IPS-NIHi11 (cell line): ENCODE data around the gene DUSP7.

Experiments used
- DNase-seq: peaks from one replicate; pipeline ENCODE4 v3.0.0; 2012; ENCODE audit warnings: mixed read lengths, low spot score

The DUSP7 gene

DNA sequence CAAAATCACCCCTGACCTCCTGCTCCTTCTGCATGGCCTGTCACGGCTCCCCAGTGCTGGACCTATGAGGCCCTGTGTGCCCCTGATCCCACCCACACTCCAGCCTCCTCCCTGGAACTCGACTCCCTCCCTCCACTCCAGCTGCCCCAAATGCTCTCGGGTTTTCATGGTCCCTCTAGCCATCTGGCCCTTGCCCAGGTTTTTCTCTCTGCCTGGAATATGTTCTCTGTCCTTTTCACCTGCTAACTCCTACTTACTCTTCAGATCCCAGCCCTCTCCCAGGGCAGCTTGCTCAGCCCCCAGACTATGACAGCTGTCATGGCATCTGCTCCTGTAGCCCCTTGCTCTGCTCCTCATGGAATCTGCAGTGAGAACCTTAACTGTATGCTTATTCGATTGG, 30.3 kb downstream of the DUSP7 start:
- DNase-seq: no peak

DNA sequence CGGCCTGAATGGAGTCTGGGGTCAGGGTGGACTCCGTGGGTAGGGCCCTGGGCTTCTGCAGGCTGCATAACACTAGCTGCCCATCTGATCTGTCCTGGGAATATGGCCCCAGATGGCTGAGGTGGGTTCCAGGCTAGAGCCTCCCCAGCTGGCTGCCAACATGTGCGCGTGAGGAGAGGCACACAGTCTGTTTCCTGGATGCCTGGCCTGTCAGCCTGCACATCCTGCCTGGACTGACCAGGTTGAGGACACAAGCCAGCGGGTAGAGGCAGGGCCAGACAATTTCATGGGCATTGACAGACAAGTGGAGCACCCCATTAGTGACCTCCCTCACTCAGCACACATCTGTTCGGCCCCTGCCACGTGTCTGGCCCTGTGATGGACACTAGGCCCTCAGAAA, 30.9 kb downstream of the DUSP7 start:
- no peak for DNase-seq

DNA sequence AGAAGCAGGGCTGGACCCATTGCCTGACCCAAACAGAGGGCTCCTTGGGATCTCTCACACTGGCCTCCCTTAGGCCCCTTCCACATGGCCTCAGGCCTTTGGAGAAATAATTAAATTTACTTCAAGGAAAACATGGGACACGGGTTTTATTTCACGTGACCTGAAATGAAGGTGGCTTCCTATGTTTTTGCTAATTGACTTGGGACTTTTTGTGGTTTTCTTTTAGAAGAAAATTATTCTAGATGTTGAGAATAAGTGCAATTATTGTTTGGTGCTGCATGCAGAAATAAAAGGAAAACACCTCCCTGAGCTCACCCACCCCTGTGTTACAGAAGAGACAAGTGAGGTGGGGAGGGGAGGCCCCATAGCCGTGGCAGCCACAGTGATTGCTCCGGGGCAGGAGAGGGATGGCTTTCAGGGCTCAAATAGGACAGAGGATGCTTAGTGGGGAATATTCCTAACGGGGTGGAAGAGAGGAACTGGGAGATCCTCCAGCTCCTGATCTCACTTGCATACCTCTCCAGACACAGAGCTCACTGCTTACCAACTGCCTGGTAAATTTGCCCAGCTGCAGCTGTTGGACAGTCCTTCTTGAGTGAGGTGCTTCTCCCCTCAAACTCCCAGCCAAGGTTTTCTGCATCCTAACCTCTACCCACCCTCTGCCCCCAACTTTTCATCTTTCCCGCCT, 31.5 kb downstream of the DUSP7 start:
- DNase-seq: no peak

DNA sequence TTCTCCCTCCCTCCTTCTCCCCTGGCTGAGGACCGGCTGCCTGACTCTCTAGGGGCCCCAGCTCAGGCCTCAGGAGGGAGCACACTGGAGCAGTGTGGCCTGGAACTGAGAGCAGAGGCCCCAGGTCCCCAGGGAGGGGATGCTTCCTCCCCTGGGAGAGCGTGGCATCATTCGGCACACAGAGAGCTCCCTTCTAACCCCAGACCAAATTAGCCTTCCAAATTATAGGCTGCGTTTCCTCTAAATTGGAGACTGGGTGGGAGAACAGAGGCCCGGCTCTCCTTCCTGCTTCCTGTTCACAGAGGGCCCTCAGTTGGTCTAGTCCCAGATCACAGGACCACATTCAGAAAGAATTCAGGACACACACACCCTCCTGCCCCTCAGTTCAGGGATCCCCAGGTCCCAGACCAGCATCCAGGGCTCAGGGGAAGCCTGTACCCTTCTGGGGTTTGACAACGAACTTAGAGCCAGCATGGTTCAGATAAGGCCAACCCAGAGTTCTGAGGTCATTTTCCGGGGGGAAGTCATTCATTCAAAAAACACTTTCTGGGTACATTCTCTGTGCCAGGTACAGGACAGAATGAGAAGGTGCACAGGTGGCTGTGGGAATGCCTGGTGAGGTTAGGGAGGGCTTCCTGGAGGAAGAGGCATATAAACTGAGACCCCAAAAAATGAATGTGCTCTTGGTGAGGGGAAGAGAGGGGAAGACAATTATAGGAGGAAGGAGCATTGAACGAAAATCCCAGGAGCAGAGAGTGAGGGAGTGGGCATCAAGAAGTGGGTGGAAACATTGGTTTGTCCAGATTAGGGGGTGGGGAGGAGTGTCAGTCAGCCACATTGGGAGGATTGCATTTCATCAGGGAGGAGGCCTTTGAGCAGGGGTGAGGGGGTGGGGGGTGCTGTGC, 32.3 kb downstream of the DUSP7 start:
- no peak for DNase-seq

DNA sequence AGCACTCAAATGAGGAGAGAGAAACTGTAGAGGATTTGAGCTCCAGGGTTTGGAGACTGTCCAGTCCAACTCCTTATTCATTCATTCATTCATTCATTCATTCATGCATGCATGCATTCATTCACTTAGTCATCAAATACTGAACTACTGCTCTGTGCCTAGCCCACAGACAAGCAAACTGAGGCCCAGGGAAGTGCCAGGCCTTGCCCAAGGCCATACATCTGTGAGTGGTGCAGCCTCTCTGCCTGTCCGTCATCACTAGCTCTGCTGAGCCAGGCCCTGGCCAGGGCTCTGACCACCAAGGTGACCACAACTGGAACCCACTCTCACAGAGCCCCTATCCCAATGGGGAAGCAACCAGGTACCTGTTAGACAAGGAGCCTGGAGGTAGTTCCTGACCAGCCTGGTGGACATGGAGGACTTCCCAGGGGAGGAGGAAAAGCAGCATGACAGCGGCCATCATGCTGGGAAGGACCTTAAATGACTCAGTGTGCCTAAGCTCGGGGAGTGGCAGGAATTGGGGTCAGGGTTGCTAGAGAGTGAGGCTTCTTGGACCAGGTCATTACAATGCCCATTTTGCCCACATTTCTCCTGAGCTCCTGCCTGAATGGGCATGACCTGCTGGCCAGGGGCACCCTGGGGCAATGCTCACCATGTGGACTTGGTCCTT, 33.1 kb downstream of the DUSP7 start:
- no peak for DNase-seq

DNA sequence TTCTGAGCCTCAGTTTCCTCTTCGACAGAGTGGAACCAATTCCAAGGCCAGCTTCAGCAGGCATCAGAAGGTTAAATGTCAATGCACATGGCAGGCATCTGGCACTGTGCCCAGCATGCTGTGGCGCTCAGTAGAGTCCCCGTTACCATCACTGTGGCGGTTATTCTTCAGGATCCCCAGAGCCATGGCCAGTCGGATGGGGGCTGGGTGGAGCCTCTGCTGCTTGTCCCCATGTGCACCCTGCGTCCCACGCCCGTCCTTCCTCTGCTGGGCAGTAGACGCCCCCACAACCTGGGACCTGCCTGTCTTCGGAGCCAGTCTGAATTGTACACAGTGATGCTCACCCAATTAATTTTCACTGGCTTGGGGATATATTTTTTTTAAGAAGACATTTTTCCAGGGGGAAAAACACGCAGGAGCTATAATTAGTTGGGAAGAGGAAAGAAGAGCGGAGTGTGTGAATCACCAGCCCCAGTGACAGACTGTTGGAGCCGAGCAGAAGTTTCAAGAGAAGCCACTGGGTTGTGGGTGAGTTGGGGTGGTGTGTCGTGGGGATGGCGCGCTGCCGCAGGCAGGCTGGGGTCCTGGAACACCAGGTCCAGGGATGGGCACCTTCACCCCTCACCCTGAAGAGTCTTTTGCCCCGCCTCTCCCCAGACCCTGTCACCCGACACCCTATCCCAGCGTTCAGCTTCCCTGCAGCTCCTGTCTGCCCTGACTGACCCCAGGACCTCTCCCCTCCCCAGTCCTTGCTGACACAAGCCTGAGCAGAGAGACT, 33.9 kb downstream of the DUSP7 start:
- peak; percentile 70 for DNase-seq

DNA sequence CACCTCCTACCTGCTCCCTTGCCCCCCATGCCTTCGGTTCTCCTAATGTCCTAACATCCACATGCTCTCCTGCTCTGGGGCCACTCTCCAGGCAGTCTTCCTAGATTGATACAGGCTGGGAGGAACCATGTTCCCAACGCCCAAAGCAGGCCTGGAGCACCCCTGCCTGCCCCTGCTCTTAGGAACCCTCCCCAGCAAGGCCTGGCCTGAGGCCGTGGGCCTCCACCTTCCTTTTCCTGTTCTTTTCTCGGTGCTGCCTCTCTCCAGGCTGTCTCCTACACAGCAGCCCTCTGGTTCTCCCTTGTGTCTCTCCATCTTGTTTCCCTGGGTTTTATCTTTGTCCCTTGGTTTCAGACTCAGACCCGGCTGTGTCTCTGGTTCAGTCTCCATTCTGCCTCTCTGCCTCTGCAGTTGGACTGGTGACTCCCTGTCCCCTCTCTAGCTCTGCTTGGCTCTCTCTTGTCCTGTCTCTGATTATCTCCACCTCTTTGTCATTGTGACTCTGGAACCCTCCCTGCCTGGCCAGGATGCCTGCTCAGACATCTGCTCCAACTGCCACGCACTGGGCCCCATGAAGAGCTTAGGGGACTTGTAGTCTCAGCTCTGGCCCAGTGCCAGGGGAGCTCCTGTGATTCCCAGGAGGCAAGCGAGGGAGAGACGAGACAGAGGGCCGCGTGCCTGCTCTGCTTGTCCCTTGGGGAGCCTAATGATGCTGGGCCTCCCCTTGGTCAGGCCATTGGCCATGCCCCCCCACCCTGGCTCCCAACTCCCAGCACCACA, 34.7 kb downstream of the DUSP7 start:
- no peak for DNase-seq

DNA sequence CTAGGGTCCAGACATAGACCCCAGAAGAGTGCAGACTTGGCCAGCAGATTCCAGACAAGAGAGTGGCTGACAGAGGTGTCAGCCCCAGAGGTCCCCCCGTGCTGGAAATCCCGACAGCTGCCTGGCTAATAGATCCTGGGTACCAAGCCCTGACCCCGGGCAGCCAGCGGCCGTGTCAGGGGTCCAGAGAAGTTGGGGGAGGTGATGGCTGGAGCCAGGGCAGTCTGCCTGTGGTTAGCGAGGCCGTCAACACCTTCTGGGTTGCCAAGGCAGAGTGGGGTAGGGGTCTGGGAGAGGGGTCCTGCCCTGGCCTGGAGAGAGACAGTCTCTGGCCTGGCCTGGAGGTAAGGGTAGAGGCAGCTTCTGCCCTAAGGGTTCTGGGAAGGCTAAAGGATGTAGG, 35.6 kb downstream of the DUSP7 start:
- no peak for DNase-seq

DNA sequence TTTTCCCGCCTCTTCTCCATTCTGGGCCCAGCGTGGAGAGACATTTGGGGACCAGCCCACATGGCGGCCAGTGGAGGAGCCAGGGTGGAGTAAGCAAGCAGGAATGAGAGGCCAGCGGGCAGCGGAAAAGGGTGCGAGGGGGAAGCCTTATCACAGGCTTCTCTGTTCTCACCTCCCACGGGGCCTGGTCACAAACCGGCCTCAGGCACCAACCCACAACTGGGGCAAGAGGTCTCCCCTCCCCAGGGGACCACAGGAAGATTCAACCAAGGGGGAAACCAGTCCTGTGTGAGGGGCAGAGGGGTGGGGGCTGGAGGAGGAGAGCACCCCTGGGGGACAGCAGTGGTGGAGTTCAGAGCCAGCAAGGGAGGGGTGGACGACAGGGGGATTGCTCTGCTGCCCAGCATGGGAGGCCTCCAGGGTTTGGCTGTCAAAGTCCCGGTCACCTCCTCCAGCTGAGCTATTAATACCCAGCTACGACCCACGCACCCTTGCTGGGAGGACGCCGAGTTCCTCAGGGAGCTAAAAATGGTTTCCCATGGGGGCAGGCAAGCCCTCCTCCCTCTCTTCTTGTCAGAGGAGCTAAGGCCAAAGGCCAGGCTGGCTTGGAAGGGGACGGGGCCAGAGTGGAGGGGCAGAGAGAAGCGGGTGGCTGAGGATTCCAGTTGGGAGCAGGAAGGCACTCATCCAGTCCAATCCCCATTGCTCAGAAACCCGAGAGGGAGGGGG, 36.9 kb downstream of the DUSP7 start:
- no peak for DNase-seq

DNA sequence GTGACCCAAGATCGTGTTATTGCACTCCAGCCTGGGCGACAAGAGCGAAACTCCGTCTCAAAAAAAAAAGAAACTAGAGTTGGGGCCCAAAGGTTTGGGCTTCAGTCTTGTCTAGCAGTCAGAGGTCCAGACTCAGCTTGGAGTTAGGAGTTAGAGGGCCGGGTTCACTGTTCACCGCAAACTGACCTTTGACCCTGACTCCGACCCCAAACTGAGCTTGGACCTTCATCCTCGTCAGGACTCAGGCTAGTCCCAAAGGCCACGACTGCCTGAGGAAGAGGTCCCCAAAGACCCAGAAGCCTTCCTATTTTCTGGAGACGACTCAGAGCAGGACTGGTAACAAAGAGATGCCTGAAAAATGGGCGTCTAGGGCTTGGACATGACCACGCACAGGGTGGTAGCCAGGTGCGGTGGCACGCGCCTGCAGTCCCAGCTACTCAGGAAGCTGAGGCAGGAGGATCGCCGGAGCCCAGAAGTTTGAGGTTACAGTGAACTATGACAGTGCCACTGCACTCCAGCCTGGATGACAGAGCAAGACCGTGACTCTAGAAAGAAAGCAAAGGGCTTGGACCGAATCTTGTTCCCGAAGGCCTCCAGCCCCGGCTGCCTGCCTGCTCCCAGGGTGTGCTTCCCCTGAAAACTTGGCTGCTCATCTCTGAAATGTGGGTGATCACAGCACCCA, 37.9 kb downstream of the DUSP7 start:
- DNase-seq: no peak

DNA sequence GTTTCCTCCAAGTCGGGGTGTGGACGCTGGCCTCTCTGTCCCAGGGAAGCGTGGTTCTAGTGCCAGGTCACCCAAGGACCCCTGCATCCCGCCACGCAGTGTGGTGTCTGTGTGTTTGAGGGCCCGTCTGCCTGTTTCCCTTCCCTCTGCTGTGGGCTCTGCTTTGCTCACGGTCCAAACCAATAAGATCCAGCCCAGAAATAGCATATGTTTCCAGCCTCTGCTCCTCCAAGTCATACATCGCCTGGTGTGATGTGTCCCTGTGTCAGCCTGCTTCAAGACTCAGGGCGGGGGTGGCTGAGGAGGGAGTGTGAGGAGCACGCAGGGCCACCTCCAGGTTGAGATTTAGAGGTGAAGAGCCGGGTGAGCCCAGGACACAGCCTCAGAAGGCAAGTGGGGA, 38.8 kb downstream of the DUSP7 start:
- no peak for DNase-seq

DNA sequence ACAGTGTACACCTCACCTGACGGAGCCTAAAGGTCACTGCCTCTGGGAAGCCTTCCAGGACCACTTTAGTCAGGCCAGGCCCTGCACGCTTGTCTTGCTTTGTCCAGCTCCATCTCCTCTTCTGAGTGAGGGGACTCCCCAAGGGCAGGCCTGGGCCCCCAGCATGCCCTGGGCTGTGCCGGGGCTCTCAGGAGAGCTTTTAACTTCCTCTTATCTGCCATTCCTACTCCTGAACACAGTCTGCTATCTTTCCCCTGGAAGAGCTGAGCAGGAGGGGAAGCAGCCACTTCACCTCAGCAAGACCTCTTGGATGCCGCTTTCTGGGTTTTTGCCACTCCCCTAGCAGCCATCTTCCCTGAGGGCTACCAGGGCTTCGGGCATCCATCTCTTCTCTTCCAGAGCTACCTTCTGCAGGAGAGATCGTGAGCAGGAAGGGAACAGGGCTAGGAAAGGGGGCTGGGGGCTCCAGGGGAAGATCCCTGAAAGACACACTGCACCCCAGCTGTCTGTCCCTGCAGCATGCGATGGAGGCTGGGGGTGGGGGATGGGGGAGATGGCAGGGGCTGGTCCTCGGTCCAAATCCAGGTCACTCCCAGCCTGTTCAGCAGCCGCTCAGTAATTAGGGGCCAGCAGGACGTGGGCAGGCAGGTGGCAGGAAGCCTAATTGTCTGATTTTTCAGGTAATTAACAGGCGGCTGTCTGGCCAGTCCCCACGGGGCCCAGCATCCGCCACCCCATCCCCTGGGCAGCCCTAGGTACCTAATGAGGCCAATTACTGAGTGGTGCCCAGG, 40.7 kb downstream of the DUSP7 start:
- no peak for DNase-seq

DNA sequence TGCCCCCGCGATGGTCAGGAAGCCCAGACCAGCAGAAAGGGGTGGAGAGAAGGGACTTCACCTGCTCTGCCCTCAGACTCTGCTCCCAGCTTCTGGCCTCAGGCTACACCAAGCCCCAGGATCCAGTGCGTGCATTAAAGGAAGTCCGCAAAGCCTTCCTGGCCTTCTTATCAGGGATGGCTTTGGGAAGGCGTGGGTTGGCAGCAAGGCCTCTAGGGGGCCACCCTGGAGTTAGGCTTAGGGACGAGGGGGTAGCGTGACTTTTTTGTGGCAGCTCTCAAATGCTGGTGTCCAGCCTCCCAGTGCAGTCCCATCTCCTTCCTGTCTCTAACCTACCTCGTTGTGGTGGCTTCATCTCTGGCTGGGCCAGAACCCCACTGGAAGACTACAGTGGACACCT, 41.8 kb downstream of the DUSP7 start:
- DNase-seq: peak; percentile 78

DNA sequence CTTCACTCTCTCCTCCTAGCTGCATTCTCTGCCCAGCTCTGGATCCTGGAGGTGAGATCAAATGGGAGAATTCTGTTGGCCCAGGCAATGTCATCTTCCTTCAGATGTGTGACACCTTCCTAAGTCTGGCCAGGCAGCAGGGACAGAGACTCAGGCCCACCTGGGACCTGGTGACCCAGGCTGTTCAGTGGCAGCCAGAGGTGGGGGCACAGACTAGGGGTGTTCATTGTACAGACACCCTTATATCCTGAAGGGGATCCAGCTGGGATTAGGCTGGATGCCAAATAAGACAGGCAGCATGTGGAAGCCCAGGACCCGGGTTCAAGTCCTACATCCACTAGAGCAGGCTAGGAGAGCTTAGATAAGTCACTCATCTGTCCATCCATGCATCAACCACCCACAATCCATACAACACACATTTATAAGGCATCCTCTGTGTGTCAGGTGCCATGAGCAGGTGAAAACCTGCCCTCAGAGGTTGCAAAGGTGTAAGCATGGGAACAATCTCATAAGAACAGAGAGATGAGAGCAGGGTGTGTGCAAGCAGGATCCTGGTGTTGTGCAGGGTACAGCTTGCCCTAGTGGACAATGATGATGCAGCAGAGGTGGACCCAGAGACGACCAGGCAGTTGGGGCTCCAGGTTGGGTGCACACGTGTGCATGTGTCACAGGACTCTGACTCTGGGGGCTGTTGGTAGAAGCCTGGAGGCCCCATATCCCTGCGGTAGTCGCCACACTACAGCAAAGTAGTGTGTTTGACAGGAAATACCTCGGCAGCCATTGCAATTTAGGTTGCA, 42.4 kb downstream of the DUSP7 start:
- no peak for DNase-seq

DNA sequence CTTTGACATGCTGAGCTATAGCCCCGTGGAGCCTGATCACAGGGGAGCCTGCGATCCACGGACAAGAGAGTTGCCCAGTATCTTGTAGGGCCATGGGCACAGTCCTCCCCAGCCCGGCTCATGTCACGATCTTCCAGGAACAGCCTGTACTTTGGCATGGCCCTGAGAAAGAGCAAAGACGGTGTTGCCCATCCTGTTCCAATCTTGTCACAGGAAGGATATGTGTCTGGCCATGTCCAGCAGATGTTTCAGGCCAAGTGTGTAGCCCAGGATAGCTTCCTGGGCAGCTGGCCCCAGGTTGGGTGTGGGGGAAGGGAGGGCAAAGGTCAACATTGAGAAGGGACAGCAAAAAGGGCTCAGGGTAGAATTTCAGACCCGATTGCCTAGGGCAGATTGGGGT, 43.7 kb downstream of the DUSP7 start:
- DNase-seq: no peak

DNA sequence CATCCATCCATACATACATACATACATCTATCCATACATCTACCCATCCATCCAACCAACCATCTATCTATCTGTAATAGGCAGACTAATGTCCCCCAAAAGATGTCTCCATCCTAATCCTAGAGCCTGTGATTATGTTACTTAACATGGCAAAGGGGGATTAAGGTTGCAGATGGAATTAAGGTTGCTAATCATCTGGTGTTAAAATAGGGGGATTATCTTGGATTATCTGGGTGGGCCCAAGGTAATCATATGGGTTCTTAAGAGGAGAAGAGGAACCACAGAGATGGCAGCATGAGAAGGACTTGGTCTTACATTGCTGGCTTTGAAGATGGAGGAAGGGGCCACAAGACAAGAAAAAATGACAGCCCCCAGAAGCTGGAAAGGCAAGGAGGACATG, 45.9 kb downstream of the DUSP7 start:
- DNase-seq: no peak

DNA sequence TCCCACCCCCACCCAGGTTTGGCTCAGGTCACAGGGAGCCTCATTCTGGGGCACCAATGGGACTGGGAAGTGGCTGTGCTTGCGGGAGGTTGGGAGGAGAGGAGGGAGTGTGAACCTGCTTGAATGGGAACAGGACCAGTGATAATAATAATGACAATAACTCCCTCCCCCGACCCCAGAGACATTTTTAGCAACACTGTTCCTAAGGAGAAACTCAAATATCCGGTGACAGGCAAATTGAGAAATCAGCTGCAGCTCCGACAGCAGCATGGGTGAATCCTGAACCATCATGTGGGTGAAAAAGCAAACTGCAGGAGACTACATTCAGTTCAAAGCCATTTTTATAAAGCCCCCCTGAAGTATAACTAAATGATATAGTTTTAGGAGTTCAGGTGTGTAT, 49.1 kb downstream of the DUSP7 start:
- DNase-seq: no peak

DNA sequence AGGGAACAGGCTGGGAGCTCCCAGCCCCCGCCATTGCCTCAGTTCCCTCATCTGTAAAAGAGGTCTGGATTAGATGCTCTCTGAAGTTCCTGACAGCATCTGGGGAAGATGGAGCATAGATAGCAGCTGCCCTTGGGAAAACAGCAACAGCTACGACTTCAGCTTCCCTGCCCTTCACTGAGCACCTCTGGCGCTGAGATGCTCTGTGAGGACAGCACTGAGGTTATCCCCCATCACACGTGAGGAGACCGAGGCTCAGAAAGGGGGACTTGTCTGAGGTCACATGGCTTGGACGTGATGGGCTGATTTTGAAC, 49.6 kb downstream of the DUSP7 start:
- no peak for DNase-seq
